ENCODE data around the gene CRYGC. TPM values are rescaled to one million over a fixed set of nuclear protein-coding genes. Genes with fewer than 3 reads are reported as not detected.

The CRYGC gene
- not detected in 2 replicates for total RNA-seq (ENCODE audit: low replicate concordance)

DNA sequence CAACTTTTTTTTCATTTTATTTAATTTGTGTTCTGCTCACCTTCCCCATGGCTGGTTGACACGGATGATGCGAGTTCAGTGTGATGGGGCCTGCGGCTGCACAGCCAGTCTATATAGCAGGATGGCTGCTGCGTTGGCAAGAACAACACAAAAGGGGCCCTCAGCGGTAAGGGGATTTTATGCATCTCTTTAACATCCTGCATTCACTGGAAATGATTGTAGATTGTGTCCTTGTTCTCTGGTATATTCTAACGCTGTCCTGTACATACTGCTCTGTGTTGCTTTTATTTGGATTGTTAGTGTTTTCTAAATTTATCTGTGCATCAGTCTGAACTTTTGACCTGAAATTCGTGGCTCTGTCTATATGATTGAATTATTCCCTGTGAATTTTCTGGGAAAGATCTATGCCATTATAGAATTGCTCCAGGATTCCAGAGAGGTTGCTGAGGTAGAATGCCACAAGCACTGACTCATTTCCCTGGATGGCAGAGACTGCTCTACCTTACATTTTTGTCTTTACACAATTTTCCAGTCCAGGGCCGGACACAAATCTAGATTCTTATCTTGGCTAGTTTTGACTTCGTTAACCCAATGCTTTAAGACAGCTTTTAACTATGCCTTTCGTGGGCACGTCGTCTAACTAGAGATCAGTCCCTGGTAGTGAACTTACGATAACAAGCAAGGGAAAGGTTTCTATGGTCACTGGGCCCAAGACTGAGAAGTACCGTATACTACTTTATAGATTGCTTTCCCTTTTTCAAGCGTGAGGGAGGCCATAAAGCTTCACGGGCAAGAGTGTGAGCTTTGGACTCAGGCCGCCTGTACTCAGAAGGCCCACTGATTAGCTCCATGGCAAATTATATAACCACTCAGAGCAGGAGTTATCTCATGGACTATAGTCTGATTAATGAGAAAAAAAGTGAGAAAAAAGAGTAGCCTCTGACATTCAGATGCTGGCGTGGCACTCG is at the start of gene CRYGC:
Gene CRYGC, minus strand, starts transcription at position 85 of the 968 bp plus-strand sequence. Its CDS starts 36 bp downstream, at position 49.
- peak within 1 kb of the TSS; percentile 31 for H3K27ac Mint-ChIP-seq

GRCh38 chr2:208179028-208179609 is 49.5 kb upstream of the CRYGC start:
- Histone ChIP-seq H3F3A (ENCODE audit: low read depth) (peaks cover 26% of the 10 kb centered on the region), H3K9ac (no peak overlapping the region), H3K4me3 (no peak overlapping the region), H3K27me3 (no peaks in the 10 kb centered on the region), H3K4me2 (no peak overlapping the region), H3K9me3 (ENCODE audit: low read depth) (no peaks in the 10 kb centered on the region), H3K79me2 (ENCODE audit: low read depth) (no peaks in the 10 kb centered on the region), H4K20me1 (ENCODE audit: low read depth) (no peaks in the 10 kb centered on the region), H3K36me3 (no peaks in the 10 kb centered on the region), H3K4me1 (peaks cover 15% of the 10 kb centered on the region), H3K27ac (no peak overlapping the region), H2AFZ (replicated peaks) (no peak overlapping the region)
- TF ChIP-seq CTCF (IDR thresholded peaks at IDR 0.05) (no peak), EZH2 (IDR thresholded peaks at IDR 0.05) (no peak), EZH2phosphoT487 (IDR thresholded peaks at IDR 0.05) (no peak)
- H3K27ac Mint-ChIP-seq, result no peak overlapping the region
- H3K4me3 Mint-ChIP-seq, result no peak overlapping the region
- no peaks in the 10 kb centered on the region for H3K9me3 Mint-ChIP-seq
- DNase-seq (ENCODE audit: low spot score), result no peak
- H3K4me1 Mint-ChIP-seq, result peaks cover 22% of the 10 kb centered on the region
- peaks cover 4% of the 10 kb centered on the region for H3K27me3 Mint-ChIP-seq (ENCODE audit: insufficient read depth, low read depth)
- no peaks in the 10 kb centered on the region for H3K36me3 Mint-ChIP-seq

More for the DNA sequence above, at the start of gene CRYGC:
- peaks cover 3% of the 10 kb centered on the region for H3K27me3 Mint-ChIP-seq (ENCODE audit: insufficient read depth, low read depth)
- no peaks in the 10 kb centered on the region for H3K36me3 Mint-ChIP-seq
- DNase-seq (ENCODE audit: low spot score), result no peak
- Histone ChIP-seq H4K20me1 (ENCODE audit: low read depth) (no peaks in the 10 kb centered on the region), H3K27me3 (no peaks in the 10 kb centered on the region), H3K4me1 (peaks cover 5% of the 10 kb centered on the region), H3K9me3 (ENCODE audit: low read depth) (no peaks in the 10 kb centered on the region), H3K27ac (no peak within 1 kb of the TSS), H3F3A (ENCODE audit: low read depth) (peaks cover 2% of the 10 kb centered on the region), H3K79me2 (ENCODE audit: low read depth) (no peaks in the 10 kb centered on the region), H3K9ac (no peak within 1 kb of the TSS), H3K4me2 (no peak within 1 kb of the TSS), H2AFZ (replicated peaks) (no peak within 1 kb of the TSS), H3K36me3 (no peaks in the 10 kb centered on the region), H3K4me3 (no peak within 1 kb of the TSS)
- H3K4me3 Mint-ChIP-seq, result no peak within 1 kb of the TSS
- TF ChIP-seq EZH2phosphoT487 (IDR thresholded peaks at IDR 0.05) (no peak), CTCF (IDR thresholded peaks at IDR 0.05) (no peak), EZH2 (IDR thresholded peaks at IDR 0.05) (no peak)
- H3K9me3 Mint-ChIP-seq, result no peaks in the 10 kb centered on the region
- H3K4me1 Mint-ChIP-seq, result peaks cover 19% of the 10 kb centered on the region

GRCh38 chr2:208175840-208176153 is 46.2 kb upstream of the CRYGC start:
- H3K27me3 Mint-ChIP-seq (ENCODE audit: insufficient read depth, low read depth), result peaks cover 4% of the 10 kb centered on the region
- H3K4me1 Mint-ChIP-seq, result peaks cover 8% of the 10 kb centered on the region
- H3F3A ChIP-seq (ENCODE audit: low read depth), result peaks cover 9% of the 10 kb centered on the region
- H3K27ac ChIP-seq, result no peak overlapping the region
- H3K9me3 Mint-ChIP-seq, result no peaks in the 10 kb centered on the region
- no peaks in the 10 kb centered on the region for H3K9me3 ChIP-seq (ENCODE audit: low read depth)
- peaks cover 3% of the 10 kb centered on the region for H3K4me1 ChIP-seq
- H3K9ac ChIP-seq, result no peak overlapping the region
- H3K79me2 ChIP-seq (ENCODE audit: low read depth), result no peaks in the 10 kb centered on the region
- H4K20me1 ChIP-seq (ENCODE audit: low read depth), result no peaks in the 10 kb centered on the region
- DNase-seq (ENCODE audit: low spot score), result no peak
- H3K27ac Mint-ChIP-seq, result no peak overlapping the region
- H3K36me3 Mint-ChIP-seq, result no peaks in the 10 kb centered on the region
- no peaks in the 10 kb centered on the region for H3K36me3 ChIP-seq
- no peak overlapping the region for H3K4me3 Mint-ChIP-seq
- TF ChIP-seq CTCF (IDR thresholded peaks at IDR 0.05) (no peak), EZH2 (IDR thresholded peaks at IDR 0.05) (no peak), EZH2phosphoT487 (IDR thresholded peaks at IDR 0.05) (no peak)
- H3K4me3 ChIP-seq, result no peak overlapping the region
- H3K4me2 ChIP-seq, result peak overlapping the region; percentile 7
- H2AFZ ChIP-seq (replicated peaks), result peak overlapping the region; percentile 70
- H3K27me3 ChIP-seq, result no peaks in the 10 kb centered on the region

Data from neural progenitor cell (in vitro differentiated cells).